COLO829 (cell line): Measurements from ENCODE around the gene AKAP4.
A peak's percentile ranks its signal among the peaks of the same experiment; 100 is the strongest.

Experiments used
- DNase-seq: peaks from one replicate; pipeline ENCODE4 v3.0.0; 2012; ENCODE audit warnings: low spot score

AKAP4 gene, protein sequence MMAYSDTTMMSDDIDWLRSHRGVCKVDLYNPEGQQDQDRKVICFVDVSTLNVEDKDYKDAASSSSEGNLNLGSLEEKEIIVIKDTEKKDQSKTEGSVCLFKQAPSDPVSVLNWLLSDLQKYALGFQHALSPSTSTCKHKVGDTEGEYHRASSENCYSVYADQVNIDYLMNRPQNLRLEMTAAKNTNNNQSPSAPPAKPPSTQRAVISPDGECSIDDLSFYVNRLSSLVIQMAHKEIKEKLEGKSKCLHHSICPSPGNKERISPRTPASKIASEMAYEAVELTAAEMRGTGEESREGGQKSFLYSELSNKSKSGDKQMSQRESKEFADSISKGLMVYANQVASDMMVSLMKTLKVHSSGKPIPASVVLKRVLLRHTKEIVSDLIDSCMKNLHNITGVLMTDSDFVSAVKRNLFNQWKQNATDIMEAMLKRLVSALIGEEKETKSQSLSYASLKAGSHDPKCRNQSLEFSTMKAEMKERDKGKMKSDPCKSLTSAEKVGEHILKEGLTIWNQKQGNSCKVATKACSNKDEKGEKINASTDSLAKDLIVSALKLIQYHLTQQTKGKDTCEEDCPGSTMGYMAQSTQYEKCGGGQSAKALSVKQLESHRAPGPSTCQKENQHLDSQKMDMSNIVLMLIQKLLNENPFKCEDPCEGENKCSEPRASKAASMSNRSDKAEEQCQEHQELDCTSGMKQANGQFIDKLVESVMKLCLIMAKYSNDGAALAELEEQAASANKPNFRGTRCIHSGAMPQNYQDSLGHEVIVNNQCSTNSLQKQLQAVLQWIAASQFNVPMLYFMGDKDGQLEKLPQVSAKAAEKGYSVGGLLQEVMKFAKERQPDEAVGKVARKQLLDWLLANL

GRCh38 chrX:50200907-50201306 is at the start of gene AKAP4:
Gene AKAP4 (minus strand): TSS chrX:50201007. CDS start chrX:50200889, 118 bp downstream.
- DNase-seq: no peak

GRCh38 chrX:50211510-50211909 is 10.7 kb upstream of the AKAP4 start:
- DNase-seq: peak; percentile 6

- DNase-seq: no peak
These were observed 5.9 kb upstream of the AKAP4 start for GRCh38 chrX:50206753-50207152.

DNA sequence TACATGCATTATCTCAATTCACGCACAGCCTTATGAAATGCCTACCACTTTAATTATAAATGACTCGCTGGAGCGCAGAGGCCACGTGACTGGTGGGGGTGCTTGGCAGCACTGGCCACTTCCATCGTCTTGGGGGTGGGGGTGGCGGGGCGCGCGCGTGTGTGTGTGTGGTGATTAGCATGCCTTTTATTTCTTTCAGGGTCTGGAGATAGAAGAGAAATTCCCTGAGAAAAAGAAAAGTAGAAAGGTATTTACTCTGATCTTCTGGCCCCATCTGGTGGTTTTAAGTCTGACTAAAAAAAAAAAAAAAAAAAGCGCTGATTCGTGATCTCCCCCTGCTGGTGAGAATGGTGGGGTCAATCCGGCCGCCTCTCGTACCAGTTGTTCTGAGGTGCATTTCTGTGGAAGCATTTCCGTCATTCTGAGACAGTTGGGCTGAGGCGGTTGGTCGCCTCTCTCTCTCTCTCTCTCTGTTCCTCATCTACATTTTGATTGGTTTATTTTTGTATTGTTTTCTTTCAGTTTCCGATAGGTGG is 3.6 kb upstream of the AKAP4 start, which contains the start of gene CCNB3:
TSS of gene CCNB3 (plus strand) at position 402 of the 536 bp plus-strand sequence. CDS start 80,399 bp downstream, outside the sequence.
- peak; percentile 48 for DNase-seq

DNA sequence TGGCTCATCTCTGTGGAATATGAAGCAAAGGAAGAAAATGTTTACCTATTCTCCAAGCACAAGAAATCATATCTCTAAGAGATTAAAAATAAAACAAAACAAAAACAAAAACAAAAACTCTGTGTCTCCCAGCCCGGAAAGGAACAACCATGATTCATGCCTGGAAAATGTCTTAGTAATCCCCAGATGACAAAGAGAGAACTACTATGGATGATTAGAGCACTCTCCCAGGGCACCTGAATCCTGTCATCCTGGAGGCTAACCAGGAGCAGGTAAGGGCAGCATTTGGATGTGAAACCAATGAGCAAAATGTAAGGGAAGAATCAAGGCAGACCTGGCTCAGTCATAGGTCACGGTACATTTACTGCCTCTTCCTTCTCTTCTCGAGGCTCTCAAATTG is 1.7 kb upstream of the AKAP4 start:
- DNase-seq: no peak

GRCh38 chrX:50198348-50198747 is 2.5 kb downstream of the AKAP4 start:
- DNase-seq: no peak

DNA sequence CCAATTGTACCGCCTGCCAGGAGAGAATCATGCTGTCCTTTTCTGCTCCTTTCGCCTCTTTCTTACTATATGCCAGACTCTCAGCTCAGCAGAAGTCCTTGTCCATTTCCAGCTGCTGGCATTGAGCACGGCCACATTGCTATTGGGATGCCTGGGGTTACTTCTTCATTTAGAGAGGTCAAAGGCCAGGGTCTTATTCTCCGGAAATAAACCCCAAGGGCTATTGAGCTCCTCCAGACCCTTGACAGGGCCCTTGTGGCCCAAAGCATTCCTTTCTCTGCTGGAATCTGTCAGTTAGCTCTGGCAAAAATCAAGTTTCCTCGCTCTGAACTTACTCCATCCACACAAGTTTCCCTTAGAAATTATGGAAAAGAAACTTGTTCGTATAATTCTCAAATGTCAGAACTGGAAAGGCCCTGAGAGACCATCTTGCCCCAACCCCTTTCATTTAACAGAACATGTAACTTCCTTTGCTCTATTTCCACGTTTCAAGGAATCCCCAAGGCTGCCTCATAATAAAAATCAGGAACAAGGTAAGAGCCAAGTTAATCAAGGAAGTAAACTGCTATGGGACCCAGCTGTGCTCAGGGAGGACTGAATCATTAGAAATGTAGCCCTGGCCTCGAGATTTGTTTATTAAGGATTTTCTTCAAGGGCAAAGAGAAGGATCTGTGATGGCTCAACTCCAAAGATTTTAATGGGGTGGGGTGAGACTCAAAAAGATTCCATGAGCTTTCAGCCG is 11.8 kb downstream of the AKAP4 start:
- no peak for DNase-seq

GRCh38 chrX:50183891-50184290 is 16.9 kb downstream of the AKAP4 start:
- DNase-seq: no peak

DNA sequence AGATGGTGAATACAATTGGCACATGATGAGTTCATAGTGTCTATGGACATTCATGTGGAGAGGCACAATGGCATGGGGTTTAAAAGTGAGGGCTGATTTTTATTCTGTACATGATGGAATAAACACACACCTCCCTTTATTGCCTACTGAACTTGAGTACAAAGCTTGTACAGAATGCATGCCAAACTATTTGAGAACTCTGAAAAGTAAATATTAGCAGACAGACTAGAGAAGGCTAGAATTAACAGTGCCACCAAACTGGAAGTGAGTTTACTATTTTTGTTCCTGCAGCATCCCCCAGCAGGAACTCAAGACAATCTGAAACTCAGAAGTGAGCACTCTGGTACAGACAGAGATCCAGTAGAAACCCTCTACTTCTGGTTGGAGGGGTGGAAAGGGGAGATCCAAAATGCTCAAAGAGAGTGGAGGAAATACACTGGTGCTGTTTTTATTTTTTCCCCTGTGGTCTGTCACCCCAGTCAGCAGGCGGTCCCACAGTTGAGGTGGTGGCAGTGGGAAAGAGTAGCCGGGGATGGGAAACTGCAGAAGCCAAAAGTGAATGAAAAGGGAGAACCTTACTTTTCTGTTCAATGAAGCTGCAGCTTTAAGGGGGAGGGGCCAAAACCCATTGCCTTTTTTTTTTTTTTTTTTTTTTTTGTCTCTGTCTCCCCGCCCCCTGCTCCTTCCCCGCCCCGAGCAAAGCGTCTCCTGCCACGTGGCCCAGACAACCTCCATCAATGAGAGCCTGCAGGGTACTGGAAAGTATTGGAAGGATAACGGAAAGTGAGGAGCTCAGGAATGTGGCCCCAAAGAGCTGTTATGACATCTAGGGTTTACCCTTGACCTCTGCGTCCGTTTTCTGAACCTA is 20.5 kb downstream of the AKAP4 start:
- peak; percentile 1 for DNase-seq

DNA sequence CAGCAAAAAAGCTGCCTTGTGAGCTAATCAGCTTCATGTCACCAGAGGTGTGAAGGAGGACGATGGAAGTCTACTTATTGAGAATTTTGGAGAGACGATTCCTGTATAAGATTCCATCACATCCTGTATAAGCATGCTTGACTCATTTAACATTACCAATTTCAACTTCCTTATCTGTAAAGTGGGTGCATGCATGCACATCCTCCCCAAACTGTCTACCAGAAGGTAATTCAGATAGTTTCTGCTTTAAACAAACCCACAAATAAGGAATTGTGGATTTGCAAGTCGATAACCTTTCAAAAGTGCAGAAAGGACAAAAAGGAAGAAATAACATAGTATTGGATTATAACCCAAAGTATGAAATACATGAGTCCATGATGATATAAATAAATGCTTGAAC is 31.1 kb downstream of the AKAP4 start:
- DNase-seq: no peak

- peak; percentile 54 for DNase-seq
These were observed 32.5 kb downstream of the AKAP4 start for GRCh38 chrX:50168241-50168687.

DNA sequence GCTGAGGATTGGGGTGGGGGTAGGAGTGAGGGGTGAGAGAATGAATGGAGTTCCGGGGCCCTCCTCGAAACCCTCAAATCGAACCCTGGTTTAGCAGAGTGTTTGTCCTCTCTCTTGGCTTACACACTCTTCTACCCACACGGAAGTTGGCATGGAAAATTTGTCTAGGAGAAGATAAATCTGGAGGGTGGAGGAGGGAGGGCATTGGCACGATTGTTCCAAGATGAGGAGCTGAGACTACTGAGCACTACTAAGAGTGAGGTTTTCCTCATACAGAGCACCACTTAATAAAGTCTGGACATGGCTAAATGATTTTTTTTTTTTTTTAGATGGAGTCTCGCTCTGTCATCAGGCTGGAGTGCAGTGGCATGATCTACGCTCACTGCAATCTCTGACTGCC is 33.4 kb downstream of the AKAP4 start:
- no peak for DNase-seq

DNA sequence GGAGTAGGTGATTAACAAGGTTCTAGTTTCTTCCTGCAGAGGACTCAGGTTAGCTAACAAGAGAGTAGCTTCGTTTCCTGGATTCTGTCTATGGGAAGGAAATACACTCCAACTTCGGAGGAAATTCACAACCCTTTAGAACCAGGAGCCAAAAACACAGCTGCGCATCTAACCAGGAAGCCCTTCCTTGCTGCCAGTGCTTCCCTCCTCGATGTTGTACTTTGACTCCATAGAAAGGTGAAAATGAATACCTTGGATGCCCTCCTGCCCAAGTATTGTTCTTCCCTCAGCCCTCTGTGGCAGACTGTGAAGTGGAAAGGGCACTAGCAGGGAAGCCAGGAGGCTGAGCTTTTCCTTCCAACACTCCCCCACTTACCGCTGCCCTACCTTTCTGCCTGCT is 35.1 kb downstream of the AKAP4 start:
- no peak for DNase-seq

DNA sequence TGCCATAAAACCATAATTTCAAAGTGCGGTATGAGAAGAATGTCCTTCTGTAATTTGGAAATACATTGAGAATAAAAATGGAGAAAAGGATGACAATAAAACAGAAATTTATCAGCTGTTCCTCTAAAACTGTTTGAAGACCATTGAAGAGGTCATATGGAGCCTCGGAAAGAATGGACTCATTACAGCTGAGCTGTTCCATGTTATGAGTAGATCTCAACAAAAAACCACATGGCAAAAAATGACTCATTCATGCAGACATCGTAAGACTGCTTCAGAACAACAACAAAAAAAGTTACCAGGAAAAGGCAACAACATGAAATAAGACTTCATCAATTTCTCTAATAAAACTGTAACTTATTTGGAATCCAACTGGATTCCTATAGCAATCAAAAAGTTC is 39.7 kb downstream of the AKAP4 start:
- DNase-seq: peak; percentile 8

- DNase-seq: no peak
These were observed 42.2 kb downstream of the AKAP4 start for GRCh38 chrX:50158593-50158992.

DNA sequence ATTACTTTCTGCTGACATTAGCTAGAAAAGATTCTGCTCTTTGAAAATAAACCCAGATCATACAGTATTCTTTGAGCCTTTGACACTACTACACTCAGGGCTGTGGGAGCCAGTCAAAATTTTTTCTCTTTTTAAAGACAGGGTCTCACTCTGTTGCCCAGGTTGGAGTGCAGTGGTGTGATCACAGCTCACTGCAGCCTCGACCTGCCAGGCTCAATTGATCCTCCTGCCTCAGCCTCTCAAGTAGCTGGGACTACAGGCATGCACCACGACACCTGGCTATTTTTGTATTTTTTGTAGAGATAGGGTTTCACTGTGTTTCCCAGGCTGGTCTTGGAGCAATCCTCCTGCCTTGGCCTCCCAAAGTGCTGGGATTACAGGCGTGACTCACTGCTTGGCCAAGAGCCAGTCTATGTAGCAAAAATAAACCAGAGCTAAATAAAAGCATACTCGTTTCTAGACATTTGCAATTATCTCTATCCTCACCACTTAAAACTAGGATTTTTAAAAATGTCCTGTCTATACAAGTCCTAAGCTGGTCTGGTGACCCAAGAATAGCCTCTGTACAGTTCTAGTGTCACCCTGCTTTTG is 43.2 kb downstream of the AKAP4 start:
- no peak for DNase-seq

DNA sequence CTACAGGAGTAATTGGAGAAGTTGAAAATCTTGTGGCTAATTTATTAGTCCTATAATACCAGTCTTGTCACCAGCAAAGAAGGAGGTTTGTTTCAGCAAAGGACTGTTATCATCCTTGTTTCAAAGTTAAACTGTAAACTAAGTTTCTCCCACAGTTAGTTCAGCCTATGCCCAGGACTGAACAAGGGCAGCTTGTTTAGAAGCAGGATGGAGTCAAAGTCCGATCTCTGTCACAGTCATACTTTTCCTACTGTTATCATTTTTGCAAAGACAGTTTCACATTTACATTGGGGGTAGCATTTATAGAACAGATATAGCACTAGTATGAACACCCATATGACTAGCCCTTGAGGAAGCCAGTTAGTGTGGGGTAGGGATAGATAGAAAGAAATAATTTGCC is 46.4 kb downstream of the AKAP4 start:
- DNase-seq: peak; percentile 1

- DNase-seq: no peak
These were observed 48.4 kb downstream of the AKAP4 start for GRCh38 chrX:50152456-50152855.

GRCh38 chrX:50147972-50148371 is 52.8 kb downstream of the AKAP4 start:
- DNase-seq: no peak
